Glomerular visceral epithelial cell (primary cell): Measurements from ENCODE around the gene ITGAV.

Experiments used
- DNase-seq: peaks from one replicate; pipeline ENCODE4 v3.0.0-alpha.2; 2016; ENCODE audit errors: extremely low spot score

ITGAV gene

GRCh38 chr2:186669146-186669545, 79.3 kb downstream of the ITGAV start:
- no peak for DNase-seq

- no peak for DNase-seq
These were observed 81.0 kb downstream of the ITGAV start for GRCh38 chr2:186670831-186671230.

GRCh38 chr2:186675380-186675779, 85.5 kb downstream of the ITGAV start:
- DNase-seq: no peak

- DNase-seq: no peak
These were observed 93.5 kb downstream of the ITGAV start for GRCh38 chr2:186683341-186683740.

GRCh38 chr2:186687807-186688211, 98.0 kb downstream of the ITGAV start:
- no peak for DNase-seq

- no peak for DNase-seq
These were observed 99.0 kb downstream of the ITGAV start for GRCh38 chr2:186688813-186689212.

- DNase-seq: no peak
These were observed 100.9 kb downstream of the ITGAV start for GRCh38 chr2:186690786-186691185.

- DNase-seq: no peak
These were observed 101.4 kb downstream of the ITGAV start for GRCh38 chr2:186691231-186691630.

- DNase-seq: no peak
These were observed 102.0 kb downstream of the ITGAV start for GRCh38 chr2:186691900-186692299.

GRCh38 chr2:186693446-186693832, 103.6 kb downstream of the ITGAV start:
- no peak for DNase-seq

GRCh38 chr2:186695081-186695756, 105.4 kb downstream of the ITGAV start:
- peak; percentile 20 for DNase-seq

GRCh38 chr2:186696290-186696689, 106.4 kb downstream of the ITGAV start:
- no peak for DNase-seq

GRCh38 chr2:186696804-186697203, 106.9 kb downstream of the ITGAV start:
- no peak for DNase-seq

GRCh38 chr2:186697536-186697935, 107.7 kb downstream of the ITGAV start:
- DNase-seq: no peak

GRCh38 chr2:186699742-186700141, 109.9 kb downstream of the ITGAV start:
- no peak for DNase-seq

- no peak for DNase-seq
These were observed 112.2 kb downstream of the ITGAV start for GRCh38 chr2:186702006-186702405.

- DNase-seq: no peak
These were observed 112.6 kb downstream of the ITGAV start for GRCh38 chr2:186702501-186702900.

GRCh38 chr2:186704897-186705296, 115.0 kb downstream of the ITGAV start:
- DNase-seq: no peak

- no peak for DNase-seq
These were observed 119.9 kb downstream of the ITGAV start for GRCh38 chr2:186709529-186710450.

GRCh38 chr2:186713691-186714090, 123.8 kb downstream of the ITGAV start:
- DNase-seq: no peak

GRCh38 chr2:186714611-186715010, 124.8 kb downstream of the ITGAV start:
- DNase-seq: no peak

GRCh38 chr2:186716004-186716403, 126.1 kb downstream of the ITGAV start:
- DNase-seq: no peak

- DNase-seq: no peak
These were observed 127.0 kb downstream of the ITGAV start for GRCh38 chr2:186716899-186717298.
